B cell (primary cell): Measurements from ENCODE around the gene NUDT7.

ENCODE experiments used
- CTCF ChIP-seq: fragments of 200-600 bp; IDR thresholded peaks from one replicate; pipeline ENCODE4 v1.8.0; 2022; ENCODE audit warnings: antibody characterized with exemption, mild to moderate bottlenecking
- EZH2 ChIP-seq: IDR thresholded peaks from 2 replicates; pipeline ENCODE4 v1.6.1; 2012; ENCODE audit warnings: borderline replicate concordance, low read depth, mild to moderate bottlenecking, moderate library complexity, low read length; ENCODE audit not compliant: insufficient read depth, poor library complexity, severe bottlenecking

DNA sequence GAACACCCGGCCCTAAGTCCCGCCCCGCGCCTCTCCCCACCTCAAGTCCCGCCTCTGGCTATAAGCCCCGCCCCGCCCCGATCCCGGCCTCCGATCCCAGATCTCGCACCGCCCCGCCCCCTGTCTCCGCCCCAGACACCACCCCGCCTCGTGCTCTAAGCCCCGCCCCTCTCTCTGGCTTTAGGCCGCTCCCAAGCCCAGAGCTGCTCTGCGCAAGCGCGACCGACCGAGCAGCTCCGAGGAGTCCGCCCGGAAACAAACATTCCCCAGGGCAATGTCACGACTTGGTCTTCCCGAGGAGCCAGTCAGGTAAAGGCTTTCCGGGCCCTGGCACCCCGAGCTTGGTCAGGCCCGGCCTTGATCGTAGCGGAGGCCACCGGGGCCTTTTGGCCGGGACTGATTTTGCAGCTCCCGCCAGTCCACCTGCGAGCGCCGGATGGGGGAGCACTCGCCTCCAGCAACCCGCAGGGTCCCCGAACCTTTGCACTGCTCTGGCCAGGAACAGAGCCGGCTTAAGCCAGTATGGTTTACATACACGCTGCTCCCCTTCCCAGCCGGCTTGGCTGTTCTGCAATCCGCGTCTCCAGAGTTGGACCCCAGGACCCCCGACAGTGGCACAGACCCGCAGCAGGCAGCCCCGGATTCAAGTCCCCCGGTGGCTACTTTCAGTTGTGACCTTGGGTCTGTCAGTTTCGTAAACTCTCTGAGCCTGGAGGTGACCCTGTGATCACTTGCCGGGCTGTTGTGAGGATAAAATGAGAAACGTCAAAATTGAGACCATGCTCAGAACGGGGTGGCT is at the start of gene NUDT7:
- TF ChIP-seq CTCF (no peak), EZH2 (no peak)
